K562 (cell line): ENCODE results near the gene CLVS2.

ENCODE experiments used
- CTCF ChIP-seq, 3 experiments: IDR thresholded peaks in 2 of 3; conservative IDR thresholded peaks in 1 of 3; 2 replicates each; pipeline ENCODE4 v1.5.1; 2011 to 2012; ENCODE audit warnings: low read length in 3 of 3, mild to moderate bottlenecking in 3 of 3, control low read depth in 2 of 3, improper control_type of control experiment in 1 of 3, inconsistent platforms in 1 of 3, low read depth in 1 of 3, mixed read lengths in 1 of 3, moderate library complexity in 1 of 3; ENCODE audit not compliant: insufficient read depth in 2 of 3
- GATA2 ChIP-seq: sonication (generic); formaldehyde crosslinking; IDR thresholded peaks from 2 replicates; pipeline ENCODE4 v1.4.0; 2020; ENCODE audit warnings: mild to moderate bottlenecking, missing genetic modification reagents
- KDM2B ChIP-seq: fragments of 250-450 bp; sonication (Bioruptor Pico); IDR thresholded peaks from 2 replicates; pipeline ENCODE4 v1.8.0; 2021; ENCODE audit warnings: mild to moderate bottlenecking, moderate library complexity
- NR2C2 ChIP-seq, 2 experiments: fragments of 200-800 bp in 1 of 2; sonication (Bioruptor generic) in 1 of 2; sonication (generic) in 1 of 2; formaldehyde crosslinking in 1 of 2; IDR thresholded peaks; 2 replicates each; pipeline versions ENCODE4 v1.6.1 to v1.8.0; 2016 to 2022; ENCODE audit warnings: mild to moderate bottlenecking in 1 of 2, missing compliant biosample characterization in 1 of 2, missing genetic modification characterization in 1 of 2, missing genetic modification reagents in 1 of 2

GRCh38 chr6:123027408-123027807 is 31.4 kb downstream of the CLVS2 start:
- TF ChIP-seq NR2C2 (CRISPR knock-in tag; IDR thresholded peaks at IDR 0.05) (no peak), NR2C2 (tag; IDR thresholded peaks at IDR 0.05) (no peak), CTCF (IDR thresholded peaks at IDR 0.05 in 2 of 3, conservative IDR thresholded peaks at IDR 0.05 in 1 of 3; ENCODE audit: insufficient read depth in 2 of 3, low read depth in 1 of 3, low read length in 3 of 3) (no peak), KDM2B (CRISPR knock-in tag) (no peak), GATA2 (CRISPR knock-in tag) (no peak)
